GM18868 (cell line): Measurements from ENCODE around the gene CARHSP1.
"Not testable (repeated sequence)": the region's sequence is repeated elsewhere in the genome, so short reads cannot be mapped to it uniquely, and the experiment has no call there.

Experiments used
- ATAC-seq: cut with Tn5 transposase; IDR thresholded peaks from one replicate; pipeline ENCODE4 v1.9.1; 2021; ENCODE audit warnings: mild to moderate bottlenecking, moderate library complexity; ENCODE audit not compliant: unreplicated experiment

CARHSP1 gene

GRCh38 chr16:8868416-8869211 is at the start of gene CARHSP1:
TSS of gene CARHSP1 (minus strand) at chr16:8869006. CDS start at chr16:8859328, 9,678 bp downstream.
- ATAC-seq: peak; percentile 64

DNA sequence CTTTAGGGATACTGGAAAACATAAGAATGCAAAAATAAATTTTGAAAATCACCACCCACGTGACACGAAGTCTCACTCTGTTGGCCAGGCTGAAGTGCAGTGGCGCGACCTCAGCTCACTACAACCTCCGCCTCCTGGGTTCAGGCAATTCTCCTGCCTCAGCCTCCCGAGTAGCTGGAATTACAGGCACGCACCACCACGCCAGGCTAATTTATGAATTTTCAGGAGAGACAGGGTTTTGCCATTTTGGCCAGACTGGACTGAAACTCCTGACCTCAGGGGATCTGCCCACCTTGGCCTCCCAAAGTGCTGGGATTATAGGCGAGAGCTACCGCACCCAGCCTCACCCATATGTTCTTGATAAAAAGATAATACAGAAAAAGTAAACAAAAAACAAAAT is 48.5 kb upstream of the CARHSP1 start:
- not testable (repeated sequence) for ATAC-seq

- ATAC-seq: no peak
Observed at GRCh38 chr16:8916541-8917225, 47.9 kb upstream of the CARHSP1 start.

DNA sequence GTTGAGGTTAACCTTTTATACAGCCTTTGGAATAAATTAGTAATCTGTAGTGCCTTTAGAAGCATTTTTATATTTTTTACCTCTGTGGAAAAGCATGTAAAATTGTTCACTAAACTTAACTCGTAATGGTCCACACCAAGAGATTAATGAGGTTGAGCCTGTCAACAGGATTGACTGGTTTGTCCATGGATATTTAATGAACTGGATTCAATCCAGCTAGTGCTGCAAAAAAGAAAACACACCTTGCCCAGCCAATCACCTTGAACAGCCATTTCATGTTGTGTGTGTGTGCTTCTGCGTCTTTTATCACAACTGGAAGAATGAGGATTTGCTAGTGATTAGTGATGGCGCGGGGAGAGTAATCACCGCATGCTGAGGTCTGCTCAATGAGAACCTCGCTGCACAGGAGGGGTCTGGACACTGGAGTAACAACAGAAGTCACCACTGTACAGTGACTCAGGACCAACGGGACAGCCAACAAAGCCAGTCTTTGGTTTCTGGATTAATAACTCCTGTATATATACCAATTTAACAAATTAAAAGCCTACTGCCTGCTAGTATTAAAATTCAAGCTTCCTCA is 47.0 kb upstream of the CARHSP1 start:
- ATAC-seq: no peak

DNA sequence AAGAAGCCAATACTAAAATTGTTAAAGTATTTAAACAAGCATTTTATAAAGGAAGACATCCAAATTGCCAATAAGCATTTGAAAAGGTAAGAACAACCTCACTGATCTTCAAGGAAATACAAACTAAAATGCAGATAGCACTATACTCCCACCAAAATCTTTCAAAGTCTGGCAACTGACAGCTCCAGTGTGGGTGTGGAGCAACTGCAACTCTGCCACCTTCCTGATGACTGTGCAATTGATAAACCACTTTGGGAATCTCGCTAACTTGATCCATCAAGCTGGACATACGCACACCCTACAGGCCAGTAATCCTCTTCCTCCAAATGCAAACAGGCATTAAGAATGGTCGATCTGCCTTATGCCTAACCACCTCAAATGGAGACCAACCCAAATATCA is 45.3 kb upstream of the CARHSP1 start:
- ATAC-seq: no peak

DNA sequence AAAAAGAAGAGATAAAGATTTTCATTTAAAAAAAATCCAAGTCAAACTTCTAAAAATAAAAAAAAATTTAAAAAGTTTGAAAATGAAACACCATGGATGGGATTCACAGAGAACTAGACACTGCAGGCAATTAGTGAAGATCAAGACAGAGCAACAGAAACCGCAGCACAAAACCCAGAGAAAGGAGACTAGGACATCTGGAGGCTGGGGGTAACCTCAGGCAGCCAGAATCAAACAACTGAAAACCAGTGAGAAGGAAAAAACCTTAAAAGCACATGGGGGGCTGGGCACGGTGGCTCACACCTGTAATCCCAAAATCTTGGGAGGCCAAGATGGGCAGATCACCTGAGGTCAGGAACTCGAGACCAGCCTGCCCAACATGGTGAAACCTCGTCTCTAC is 44.0 kb upstream of the CARHSP1 start:
- ATAC-seq: no peak

DNA sequence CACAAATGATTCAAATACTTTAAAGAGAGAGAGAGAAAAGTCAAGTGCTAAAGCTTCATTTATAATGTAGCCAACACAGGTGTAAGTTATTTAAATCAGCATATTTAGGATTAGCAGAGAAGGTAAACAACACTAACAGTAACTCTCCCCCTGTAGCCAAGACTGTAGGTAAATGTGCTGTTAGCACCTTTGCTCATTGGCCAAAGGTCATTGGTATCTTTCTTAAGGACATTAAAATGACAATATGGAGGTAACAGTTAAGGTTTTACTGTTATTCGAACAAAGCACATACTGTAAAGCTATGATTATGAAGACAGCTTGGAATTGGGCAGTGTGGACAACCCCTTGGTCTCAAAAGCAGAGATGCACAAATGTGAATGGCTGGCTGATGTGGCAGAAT is 42.0 kb upstream of the CARHSP1 start:
- ATAC-seq: no peak

DNA sequence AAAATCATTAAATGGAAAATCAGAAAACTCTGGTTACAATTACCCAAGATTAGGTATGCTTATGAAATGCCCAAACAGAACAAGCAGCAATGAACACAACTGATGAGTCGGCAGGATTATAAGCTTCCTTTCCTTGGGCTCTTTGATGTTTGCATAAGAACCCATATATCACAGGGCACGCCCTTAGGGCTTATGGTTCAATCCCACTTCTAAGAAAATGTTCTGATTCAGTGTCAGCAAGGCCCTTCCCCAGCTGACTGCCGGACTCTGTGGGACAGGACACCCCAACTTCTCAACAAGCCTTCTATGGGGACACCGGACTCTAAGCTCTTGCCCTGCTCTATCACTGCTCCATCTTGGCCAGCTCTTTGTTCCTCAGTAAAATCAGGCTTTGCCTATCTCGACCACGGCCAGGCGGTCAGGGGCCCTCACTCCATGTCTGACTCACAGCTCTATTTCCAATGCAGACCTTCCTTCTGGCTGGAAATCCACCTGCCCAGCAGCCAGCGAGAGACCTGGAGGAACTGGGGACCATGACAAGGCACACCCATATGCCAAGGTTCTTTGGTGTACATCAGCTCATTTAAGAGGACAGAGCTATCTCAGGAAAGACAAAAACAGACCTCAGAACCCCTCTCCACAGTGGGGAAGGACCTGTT is 40.1 kb upstream of the CARHSP1 start:
- no peak for ATAC-seq

DNA sequence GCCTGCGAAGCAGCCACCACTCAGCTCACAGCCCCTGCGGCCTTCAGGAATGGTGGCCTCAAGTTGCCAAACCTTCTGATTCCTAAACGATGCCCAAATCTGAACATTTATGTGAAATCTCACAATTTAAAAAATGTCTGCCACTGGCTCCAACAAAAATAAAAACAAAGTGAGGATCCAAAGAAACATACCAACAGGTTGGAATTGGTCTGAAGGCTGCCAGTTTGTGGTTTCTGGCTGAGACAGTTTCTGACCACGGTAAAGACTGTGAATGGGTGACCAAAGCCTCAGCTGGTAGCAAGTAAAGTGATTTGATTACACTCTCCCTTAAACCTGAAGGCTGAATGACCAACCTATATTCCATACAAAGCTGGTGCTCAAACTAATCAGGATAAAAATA is 38.3 kb upstream of the CARHSP1 start:
- ATAC-seq: no peak

- no peak for ATAC-seq
Observed at GRCh38 chr16:8905795-8906591, 37.2 kb upstream of the CARHSP1 start.

DNA sequence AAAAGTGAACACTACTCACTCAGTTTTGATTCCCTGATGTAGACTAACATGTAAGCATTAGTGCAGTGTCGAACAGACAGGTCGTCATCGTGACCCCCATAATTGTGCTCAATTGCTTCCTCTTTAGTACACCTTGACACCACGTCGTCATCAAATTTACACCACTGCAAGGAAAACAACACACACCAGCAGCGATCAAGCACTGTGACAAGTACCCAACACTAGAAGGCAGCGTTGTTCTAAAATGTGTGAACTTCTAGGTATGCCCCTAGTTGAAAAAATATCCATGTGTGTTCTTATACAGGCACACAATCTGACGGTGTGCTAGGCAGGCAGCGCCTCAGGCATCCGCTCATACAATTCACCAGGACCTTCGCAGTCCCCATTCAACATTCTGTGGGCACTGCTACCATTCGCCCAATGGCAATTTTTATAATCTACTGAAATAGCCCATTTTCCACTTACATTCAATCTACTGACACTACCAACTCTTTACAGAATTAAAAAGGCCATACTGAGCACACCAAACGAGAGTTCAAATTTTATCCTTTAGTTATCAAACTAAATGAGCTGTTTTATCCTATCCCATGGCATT is 36.5 kb upstream of the CARHSP1 start:
- no peak for ATAC-seq

GRCh38 chr16:8904018-8904430 is 35.2 kb upstream of the CARHSP1 start:
- no peak for ATAC-seq

DNA sequence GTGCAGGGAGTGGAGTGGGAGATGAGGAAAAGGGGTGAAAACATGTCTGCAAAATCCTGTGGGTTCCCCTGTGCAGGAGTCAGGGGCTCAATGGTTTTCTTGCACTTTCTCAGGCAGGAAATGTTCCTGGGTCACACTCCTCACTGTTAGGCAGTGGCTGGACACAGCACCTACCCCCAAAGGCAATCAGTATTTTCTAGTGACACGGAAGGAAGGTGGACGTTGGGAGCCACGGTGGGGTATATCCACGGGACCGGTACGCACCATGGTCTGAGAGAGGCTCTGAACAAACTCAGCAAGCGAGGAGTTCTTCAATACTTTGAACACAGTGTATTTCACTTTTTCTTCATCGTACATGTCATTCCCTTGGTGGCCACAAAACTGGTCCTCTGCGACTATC is 34.2 kb upstream of the CARHSP1 start:
- no peak for ATAC-seq

DNA sequence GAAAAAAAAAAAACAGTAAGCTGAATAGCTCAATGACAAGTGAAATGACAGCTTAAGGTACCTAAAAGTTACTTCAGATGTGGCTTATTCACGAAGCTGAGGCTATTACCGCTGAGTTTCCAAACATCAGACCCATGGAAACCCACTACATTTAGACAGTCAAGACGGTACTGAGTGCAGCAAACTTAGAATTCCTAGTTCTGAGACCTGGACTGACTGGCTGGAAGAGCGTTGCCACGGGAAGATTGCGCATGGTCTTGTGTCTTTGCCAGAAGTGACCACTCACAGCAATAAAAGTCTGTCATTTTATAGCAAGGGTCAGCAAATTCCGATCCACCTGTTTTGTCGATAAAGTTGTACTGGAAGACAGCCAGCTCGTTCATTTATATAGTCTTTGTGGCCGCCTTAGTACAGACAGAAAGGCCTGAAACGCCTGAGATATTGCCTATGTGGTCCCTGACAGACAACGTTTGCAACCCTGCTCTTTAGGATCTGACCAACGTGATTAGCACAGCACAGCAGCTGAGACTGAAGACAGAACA is 32.6 kb upstream of the CARHSP1 start:
- ATAC-seq: no peak

- ATAC-seq: no peak
Observed at GRCh38 chr16:8900343-8900742, 31.5 kb upstream of the CARHSP1 start.

DNA sequence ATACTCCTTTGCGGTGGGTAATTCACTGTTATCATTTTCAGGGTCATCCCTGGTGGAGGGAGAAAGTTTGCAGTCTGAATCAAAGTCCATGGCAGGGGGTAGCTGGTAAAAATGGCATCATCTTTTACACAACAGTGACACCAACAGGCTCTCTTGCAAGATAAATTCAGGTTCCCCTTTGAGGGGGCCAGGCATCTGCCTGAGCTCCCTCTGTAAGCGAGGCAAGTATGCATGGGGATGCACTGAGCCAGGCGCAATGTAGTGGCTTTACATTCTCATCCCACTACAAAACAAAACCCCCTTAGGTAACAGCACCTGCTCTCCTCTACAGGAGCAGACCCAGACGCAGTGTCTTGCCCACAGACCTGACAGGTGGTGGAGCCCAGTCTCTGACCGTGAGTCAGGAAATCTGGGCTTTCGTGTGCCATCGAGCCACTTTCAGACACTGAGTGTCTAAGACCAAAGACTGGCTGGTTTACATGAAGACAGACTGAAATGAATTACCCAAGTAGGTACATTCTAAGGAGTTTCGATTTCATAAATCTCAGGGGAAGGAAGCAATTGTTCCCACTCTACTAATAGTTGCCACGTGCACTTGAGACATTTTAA is 31.0 kb upstream of the CARHSP1 start:
- ATAC-seq: peak; percentile 64

GRCh38 chr16:8898660-8899318 is 30.0 kb upstream of the CARHSP1 start:
- no peak for ATAC-seq

GRCh38 chr16:8894736-8895334 is 26.0 kb upstream of the CARHSP1 start:
- no peak for ATAC-seq
